ENCODE data around the gene SIDT2. TPM values are rescaled to one million over a fixed set of nuclear protein-coding genes. Genes with fewer than 3 reads are reported as not detected.
"Not testable (repeated sequence)": the region's sequence is repeated elsewhere in the genome, so short reads cannot be mapped to it uniquely, and the experiment has no call there.

SIDT2 gene
- total and polyA plus RNA-seq, 8 donors = 15.1 to 310 (median 50.0) TPM

- H3K27ac ChIP-seq; DNase-seq; H3K9me3 ChIP-seq; intact Hi-C loops (cut with DNase I; ENCODE audit: low total_unique reads); H3K4me3 ChIP-seq; H3K27me3 ChIP-seq: not testable (repeated sequence)
- Histone ChIP-seq H3K36me3 (peaks cover 20 to 59% (median 48%) of the 10 kb centered on the region in 4 donors), H3K4me1 (peaks cover 0 to 40% (median 9%) of the 10 kb centered on the region in 4 donors)
- peak; percentile 36 to 51 (median 49) for TF ChIP-seq POLR2AphosphoS5 (IDR thresholded peaks at IDR 0.05)
- 78 to 90% (median 86%) methylated on average over 6 to 9 of the region's 13 CpGs; no CpG with 5 or more reads in 1 of the 5 donors for WGBS, 5 donors
Measured at GRCh38 chr11:117208710-117209109, 30.2 kb downstream of the SIDT2 start.

- intact Hi-C loops (cut with DNase I; ENCODE audit: low total_unique reads); H3K9me3 ChIP-seq; H3K27me3 ChIP-seq; DNase-seq; H3K4me3 ChIP-seq: not testable (repeated sequence)
- Histone ChIP-seq H3K27ac (peak overlapping the region in 2 of 5 donors; percentile 13 to 38), H3K36me3 (peaks cover 19 to 59% (median 48%) of the 10 kb centered on the region in 4 donors), H3K4me1 (peaks cover 0 to 31% (median 5%) of the 10 kb centered on the region in 4 donors)
- 62 to 84% (median 79%) methylated on average over 7 to 8 of the region's 8 CpGs for WGBS, 5 donors
- TF ChIP-seq POLR2AphosphoS5 (IDR thresholded peaks at IDR 0.05) = peak in 2 of 3 donors; percentile 26 to 70
Measured at GRCh38 chr11:117209351-117210125, 31.0 kb downstream of the SIDT2 start.

- TF ChIP-seq POLR2A (IDR thresholded peaks at IDR 0.05) (no peak), CTCF (IDR thresholded peaks at IDR 0.05) (no peak), EP300 (IDR thresholded peaks at IDR 0.05) (no peak), POLR2AphosphoS5 (IDR thresholded peaks at IDR 0.05) (no peak)
- Histone ChIP-seq H3K4me1 (peaks cover 0 to 21% (median 0%) of the 10 kb centered on the region in 4 donors), H3K36me3 (peaks cover 25 to 59% (median 46%) of the 10 kb centered on the region in 4 donors), H3K27ac (peak overlapping the region in 2 of 5 donors; percentile 5 to 38), H3K27me3 (no peaks in the 10 kb centered on the region), H3K9me3 (no peaks in the 10 kb centered on the region), H3K4me3 (no peak overlapping the region)
- no peak for DNase-seq
- intact Hi-C loops (cut with DNase I; ENCODE audit: low total_unique reads) = no loop called here
- 81 to 100% (median 96%) methylated on average over 3 of the region's 3 CpGs for WGBS, 5 donors
Measured at GRCh38 chr11:117210620-117211019, 32.1 kb downstream of the SIDT2 start.

GRCh38 chr11:117212697-117213355, 34.3 kb downstream of the SIDT2 start:
- Histone ChIP-seq H3K27ac (no peak overlapping the region), H3K4me3 (no peak overlapping the region), H3K4me1 (peaks cover 0 to 39% (median 11%) of the 10 kb centered on the region in 4 donors), H3K9me3 (no peaks in the 10 kb centered on the region), H3K27me3 (no peaks in the 10 kb centered on the region), H3K36me3 (peaks cover 35 to 80% (median 63%) of the 10 kb centered on the region in 4 donors)
- TF ChIP-seq POLR2AphosphoS5 (IDR thresholded peaks at IDR 0.05) (peak in 1 of 3 donors; percentile 12), POLR2A (IDR thresholded peaks at IDR 0.05) (no peak)
- intact Hi-C loops (cut with DNase I; ENCODE audit: low total_unique reads) = no loop called here
- DNase-seq = no peak
- WGBS, 5 donors = 93 to 96% (median 95%) methylated on average over 9 to 11 of the region's 11 CpGs

GRCh38 chr11:117214404-117215110, 36.0 kb downstream of the SIDT2 start:
- WGBS, 5 donors = 80 to 91% (median 88%) methylated on average over 7 of the region's 7 CpGs
- no peaks in the 10 kb centered on the region for H3K9me3 ChIP-seq
- intact Hi-C loops (cut with DNase I; ENCODE audit: low total_unique reads) = no loop called here
- no peaks in the 10 kb centered on the region for H3K27me3 ChIP-seq
- no peak for DNase-seq
- H3K4me1 ChIP-seq = peaks cover 8 to 54% (median 28%) of the 10 kb centered on the region in 4 donors
- TF ChIP-seq POLR2AphosphoS5 (IDR thresholded peaks at IDR 0.05) = no peak
- no peak for TF ChIP-seq CTCF (IDR thresholded peaks at IDR 0.05)
- TF ChIP-seq EP300 (IDR thresholded peaks at IDR 0.05) = no peak
- TF ChIP-seq POLR2A (IDR thresholded peaks at IDR 0.05) = no peak
- H3K36me3 ChIP-seq = peaks cover 48 to 94% (median 81%) of the 10 kb centered on the region in 4 donors
- H3K27ac ChIP-seq = peak overlapping the region in 2 of 5 donors; percentile 10 to 27
- no peak overlapping the region for H3K4me3 ChIP-seq
